GM19043 (cell line): ENCODE results near the gene PPP1R13L.
A peak's percentile ranks its signal among the peaks of the same experiment; 100 is the strongest.

Experiments
- ATAC-seq: cut with Tn5 transposase; IDR thresholded peaks from one replicate; pipeline ENCODE4 v1.9.1; 2021; ENCODE audit warnings: low read depth; ENCODE audit not compliant: unreplicated experiment

The PPP1R13L gene

GRCh38 chr19:45370410-45371204 is 34.3 kb downstream of the PPP1R13L start, which contains the start of gene ERCC2:
ERCC2 (minus strand) TSS chr19:45370573; CDS start chr19:45370540, 33 bp downstream.
- ATAC-seq = peak; percentile 88

- ATAC-seq = no peak
Observed at GRCh38 chr19:45368737-45369340, 36.0 kb downstream of the PPP1R13L start.

- ATAC-seq = no peak
Observed at GRCh38 chr19:45368127-45368526, 36.7 kb downstream of the PPP1R13L start.

GRCh38 chr19:45364696-45365095 is 40.2 kb downstream of the PPP1R13L start:
- ATAC-seq = no peak

GRCh38 chr19:45363861-45364459 is 40.9 kb downstream of the PPP1R13L start:
- ATAC-seq = no peak

GRCh38 chr19:45362291-45362690 is 42.6 kb downstream of the PPP1R13L start:
- ATAC-seq = no peak

- no peak for ATAC-seq
Observed at GRCh38 chr19:45361608-45362007, 43.3 kb downstream of the PPP1R13L start.

GRCh38 chr19:45358213-45358792 is 46.6 kb downstream of the PPP1R13L start:
- ATAC-seq = no peak

- ATAC-seq = no peak
Observed at GRCh38 chr19:45357445-45357783, 47.5 kb downstream of the PPP1R13L start.

- ATAC-seq = no peak
Observed at GRCh38 chr19:45356760-45357444, 48.0 kb downstream of the PPP1R13L start.

GRCh38 chr19:45355910-45356309 is 49.0 kb downstream of the PPP1R13L start:
- no peak for ATAC-seq

- ATAC-seq = no peak
Observed at GRCh38 chr19:45355402-45355801, 49.5 kb downstream of the PPP1R13L start.

GRCh38 chr19:45354241-45354842 is 50.5 kb downstream of the PPP1R13L start:
- no peak for ATAC-seq

- ATAC-seq = no peak
Observed at GRCh38 chr19:45352914-45353796, 51.7 kb downstream of the PPP1R13L start.

- no peak for ATAC-seq
Observed at GRCh38 chr19:45352471-45352870, 52.4 kb downstream of the PPP1R13L start.

GRCh38 chr19:45352062-45352461 is 52.8 kb downstream of the PPP1R13L start:
- no peak for ATAC-seq

- no peak for ATAC-seq
Observed at GRCh38 chr19:45351401-45351952, 53.4 kb downstream of the PPP1R13L start.

GRCh38 chr19:45350477-45351058 is 54.3 kb downstream of the PPP1R13L start:
- no peak for ATAC-seq

- no peak for ATAC-seq
Observed at GRCh38 chr19:45349430-45349941, 55.4 kb downstream of the PPP1R13L start.
